COLO668 (cell line): ENCODE measurements around the gene IL10.

ENCODE experiments used
- DNase-seq: peaks from one replicate; lab custom pipeline; 2025; ENCODE audit not compliant: unreplicated experiment; lab: John Stamatoyannopoulos, UW

Gene IL10

GRCh38 chr1:206794294-206794908, 22.1 kb upstream of the IL10 start:
- DNase-seq, result no peak

DNA sequence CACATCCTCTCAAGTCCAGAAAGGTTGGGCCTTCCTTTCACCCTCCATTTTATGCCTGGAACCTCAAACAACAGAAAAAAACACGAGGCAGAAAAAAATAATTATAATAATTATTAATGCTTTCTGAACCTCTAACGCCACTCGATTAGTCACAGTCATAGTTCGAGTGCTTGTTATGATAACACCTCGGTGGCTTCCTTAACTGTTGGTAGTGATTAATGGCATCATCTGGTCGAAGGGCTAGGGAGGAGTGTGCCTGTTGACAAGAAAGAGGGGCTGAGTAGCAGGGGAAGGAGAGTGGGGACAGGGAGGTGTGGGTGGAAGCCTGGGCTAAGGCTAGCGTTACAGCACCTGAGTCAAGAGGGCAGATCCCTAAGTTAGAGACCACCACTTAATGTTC, 21.3 kb upstream of the IL10 start:
- DNase-seq, result no peak

DNA sequence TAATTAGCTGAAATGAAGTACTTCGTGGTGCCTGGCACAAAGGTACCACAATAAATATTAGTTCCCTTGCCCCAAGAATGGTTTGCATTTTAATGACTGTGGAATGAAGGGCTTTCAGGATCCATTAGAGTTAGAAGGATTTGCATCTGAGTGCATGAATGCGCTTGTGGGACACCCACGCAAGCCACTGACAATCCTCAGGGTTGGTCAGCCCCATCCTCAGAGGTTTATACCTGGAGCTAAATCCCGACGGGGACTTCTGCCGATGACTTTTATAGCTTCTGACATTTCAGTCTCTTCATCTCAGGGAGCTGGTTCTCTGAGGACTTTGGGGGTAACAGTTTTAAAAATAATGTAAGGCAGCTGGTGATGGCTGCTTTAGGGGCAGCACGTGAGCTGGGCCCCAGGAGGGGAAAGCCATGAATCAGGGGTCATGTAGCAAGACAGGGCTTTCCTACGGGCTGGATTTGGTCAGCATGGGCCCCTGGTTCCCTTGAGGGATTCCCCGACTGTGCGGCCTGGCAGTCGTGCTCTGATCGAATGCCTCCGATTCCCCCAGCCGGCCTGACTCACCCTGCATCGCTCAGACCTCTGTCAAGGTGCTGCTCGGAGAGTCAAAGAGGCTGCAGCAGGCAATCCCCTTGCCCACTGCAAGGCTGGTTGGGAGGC, 20.8 kb upstream of the IL10 start:
- DNase-seq, result no peak

DNA sequence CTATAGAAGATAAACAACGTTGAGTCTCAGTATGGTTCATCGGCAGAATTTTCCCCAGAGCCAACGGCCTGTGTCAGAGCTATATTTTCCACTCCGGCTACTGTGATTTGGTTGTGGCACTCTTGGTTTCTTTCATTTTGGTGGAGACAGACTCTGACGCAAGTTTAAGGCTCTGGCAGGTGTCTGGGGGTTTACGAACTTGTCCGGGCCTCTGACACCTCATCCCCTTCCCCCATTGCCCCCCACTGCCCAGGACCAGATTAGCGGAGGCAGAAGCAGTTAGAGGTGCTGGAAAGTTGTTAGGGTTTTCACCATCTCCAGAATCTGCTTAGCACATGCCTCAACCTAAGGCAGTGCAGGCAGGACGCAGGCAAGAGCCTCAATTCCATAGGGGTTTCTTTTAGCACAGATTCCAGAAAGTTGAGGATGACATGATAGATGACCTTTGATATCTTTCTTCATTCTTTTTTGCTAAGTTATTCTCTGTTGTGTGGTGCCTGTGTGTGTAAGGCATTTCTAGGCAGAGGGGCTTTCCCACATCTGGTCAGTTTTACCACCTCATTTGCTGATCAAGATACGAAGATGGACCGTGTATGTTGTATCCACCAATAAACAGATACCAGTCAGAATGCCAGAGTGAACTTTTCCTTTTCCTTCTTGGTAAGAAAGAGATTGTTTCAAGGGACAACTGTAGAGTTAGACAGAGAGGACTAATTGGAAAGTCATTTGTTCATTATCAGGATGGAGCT, 18.4 kb upstream of the IL10 start:
- DNase-seq, result no peak

DNA sequence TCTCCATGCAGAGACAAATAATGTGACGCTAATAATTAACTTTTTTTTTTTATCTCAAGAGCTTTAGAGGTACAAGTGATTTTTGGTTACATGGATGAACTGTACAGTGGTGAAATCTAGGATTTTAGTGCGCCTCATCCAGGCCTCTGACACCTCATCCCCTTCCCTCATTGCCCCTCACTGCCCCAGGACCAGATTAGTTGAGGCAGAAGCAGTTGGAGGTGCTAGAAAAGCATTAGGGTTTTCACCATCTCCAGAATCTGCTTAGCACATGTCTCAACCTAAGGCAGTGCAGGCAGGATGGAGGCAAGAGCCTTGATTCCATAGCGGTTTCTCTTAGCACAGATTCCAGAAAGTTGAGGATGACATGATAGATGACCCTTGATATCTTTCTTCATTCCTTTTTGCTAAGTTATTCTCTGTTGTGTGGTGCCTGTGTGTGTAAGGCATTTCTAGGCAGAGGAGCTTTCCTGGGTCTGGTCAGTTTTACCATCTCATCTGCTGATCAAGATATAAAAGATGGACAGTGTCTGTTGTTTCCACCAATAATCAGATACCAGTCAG, 16.3 kb upstream of the IL10 start:
- no peak for DNase-seq

DNA sequence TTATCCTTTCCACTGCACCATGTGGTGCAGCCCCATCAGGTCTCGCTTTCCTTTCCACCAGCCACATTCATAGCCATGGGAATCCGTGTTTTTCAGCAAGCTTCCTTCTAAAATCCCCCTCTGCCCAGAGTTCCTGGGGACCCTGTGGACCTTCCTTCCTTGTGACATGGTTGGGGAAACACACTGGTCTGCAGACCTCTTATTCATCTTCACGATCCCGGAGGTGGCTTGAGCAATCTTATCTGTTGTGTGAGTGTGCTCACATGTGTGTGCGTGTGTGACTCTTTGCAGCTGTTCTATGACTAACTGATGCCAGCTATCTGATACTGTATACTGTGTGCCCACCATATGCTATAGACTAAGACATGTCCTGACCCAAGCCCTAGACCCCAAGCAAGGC, 15.6 kb upstream of the IL10 start:
- no peak for DNase-seq

GRCh38 chr1:206786212-206786886, 14.1 kb upstream of the IL10 start:
- no peak for DNase-seq

DNA sequence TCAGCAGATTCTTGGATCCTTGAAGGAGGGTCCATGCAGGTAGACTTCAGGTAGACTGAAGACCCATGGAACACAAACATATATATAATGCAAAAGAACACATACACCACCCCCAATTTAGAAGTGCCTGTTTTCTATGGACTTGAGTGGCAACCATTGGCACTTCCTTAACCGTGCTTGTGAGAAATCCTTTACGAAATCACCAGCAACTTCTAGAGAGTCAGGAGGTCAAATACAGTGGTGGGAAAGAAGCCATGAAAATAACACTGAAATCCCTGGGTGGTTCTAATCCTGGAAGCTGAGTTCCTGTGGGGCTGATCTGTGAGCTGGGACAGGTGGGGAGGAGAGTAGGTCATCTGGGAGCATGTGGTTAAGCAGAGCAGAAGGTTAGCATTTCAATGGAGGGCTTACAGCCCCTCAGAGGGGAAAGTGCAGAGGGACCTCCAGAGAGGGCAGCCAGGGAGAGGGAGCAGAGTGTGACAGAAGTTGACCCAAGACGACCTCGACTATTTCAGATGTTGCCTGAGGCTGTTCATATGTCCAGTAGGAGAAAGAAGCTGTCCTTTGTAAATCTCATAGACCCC, 13.0 kb upstream of the IL10 start:
- no peak for DNase-seq

DNA sequence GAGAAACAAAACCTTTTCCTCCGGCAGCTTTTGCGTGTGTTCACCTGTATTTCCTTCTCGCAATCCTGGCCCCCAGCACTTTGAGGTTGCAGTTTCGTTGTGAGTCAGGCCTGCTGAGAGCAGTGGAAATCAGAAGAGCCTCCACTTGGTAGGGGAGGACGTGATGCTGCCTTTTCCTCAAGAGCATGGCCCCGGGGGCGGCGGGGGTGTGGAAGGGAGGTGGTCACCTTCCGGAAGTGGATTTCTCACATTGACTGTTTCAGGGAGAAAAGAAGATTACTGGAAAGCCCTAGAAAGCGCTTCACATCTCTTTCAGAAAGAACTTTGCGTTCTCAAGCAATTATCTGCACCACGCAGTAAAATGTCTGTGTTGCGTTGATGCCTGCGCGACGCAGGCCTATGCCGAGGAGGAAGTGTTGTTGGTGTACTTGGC, 12.2 kb upstream of the IL10 start:
- DNase-seq, result no peak

DNA sequence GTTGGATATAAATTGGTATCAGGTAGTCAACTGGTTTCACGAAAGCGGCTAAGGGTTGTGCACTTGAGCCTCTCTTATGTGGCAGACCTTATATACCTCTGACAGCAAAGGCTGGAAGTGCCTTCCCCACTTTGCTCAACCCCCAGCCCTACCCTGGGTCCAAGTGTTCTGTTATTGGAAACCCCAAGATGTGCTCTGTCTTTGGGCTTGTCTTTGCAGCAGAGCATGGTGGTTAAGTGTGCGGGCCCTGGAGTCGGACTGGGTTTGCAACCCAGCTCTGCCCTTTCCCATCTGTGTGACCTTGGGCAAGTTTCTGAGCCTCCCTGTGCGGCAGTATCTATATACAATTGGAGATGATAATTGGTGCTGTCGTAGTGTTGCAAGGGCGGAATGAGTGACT, 11.2 kb upstream of the IL10 start:
- DNase-seq, result no peak

DNA sequence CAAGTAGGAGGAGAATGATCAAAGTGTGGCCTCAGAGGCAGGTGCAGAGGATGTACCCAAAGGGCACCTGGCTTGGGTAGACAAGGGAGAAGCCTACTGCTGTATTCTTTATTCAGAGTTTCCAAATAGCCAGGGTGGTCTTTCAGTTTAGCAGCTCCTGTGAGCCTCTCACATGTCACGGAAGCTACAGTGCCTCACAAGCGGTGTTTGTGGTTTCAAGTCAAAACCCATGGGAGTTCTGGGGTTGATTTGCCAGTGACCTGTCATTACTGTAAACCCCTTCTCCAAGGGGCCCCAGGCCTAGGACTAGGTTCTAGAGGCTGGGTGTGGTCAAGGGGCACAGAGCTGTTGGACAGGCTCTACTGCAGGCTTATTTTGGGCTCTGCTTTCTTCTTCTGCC, 10.2 kb upstream of the IL10 start:
- no peak for DNase-seq

DNA sequence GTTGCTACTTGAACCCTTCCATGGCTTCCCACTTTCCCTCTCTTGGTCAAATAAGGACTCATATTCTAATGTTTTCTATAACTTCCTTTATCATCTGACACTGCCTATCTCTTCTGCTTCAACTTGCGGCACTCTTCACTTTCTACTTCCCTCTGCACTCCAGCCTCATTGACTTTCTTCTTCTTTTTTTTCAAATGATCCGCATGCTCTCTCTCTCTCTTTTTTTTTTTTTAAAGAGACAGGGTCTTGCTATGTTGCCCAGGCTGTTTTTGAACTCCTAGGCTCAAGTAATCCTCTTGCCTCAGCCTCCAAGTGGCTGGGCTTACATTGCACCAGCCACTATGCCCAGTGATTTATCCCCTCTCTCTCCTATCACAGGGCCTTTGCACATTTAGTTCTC, 7.3 kb upstream of the IL10 start:
- no peak for DNase-seq

DNA sequence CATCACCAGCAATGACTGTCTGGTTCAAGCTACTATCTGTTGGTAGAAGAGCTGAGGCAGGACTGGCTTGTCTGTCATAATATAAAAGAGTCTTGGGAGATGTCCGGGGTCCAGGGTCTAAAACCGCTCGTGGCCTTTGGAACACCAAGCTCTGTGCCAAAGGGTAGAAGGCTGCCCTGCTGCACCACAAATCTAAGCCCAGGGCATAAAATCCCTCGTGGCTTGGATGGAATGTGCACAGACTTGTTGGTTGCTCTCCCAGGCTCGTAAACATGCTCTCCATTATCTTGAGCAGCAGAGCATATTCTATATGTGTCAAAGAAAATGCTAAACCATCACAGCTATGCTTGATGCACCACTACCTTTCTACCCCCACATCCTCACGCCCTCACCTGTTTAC, 6.6 kb upstream of the IL10 start:
- peak; percentile 19 for DNase-seq

GRCh38 chr1:206778031-206778430, 5.7 kb upstream of the IL10 start:
- no peak for DNase-seq

DNA sequence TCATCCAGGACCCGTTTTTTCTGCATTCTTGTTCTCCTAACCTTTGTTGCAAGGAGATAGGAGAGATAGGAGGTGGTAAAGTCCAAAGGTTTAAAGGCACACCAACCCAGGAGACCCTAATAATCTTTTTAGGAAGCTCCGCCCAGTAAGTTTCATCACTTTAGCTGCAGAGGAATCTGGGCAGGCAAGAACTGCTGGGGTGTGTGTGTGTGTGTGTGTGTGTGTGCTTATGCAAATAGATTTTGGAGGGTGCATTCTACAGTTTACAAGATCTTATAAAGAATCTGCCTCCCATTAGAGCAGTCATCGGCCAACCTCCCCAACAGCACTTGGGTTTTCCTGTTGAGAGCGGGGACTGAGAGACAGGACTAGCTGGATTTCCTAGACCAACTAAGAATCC, 3.9 kb upstream of the IL10 start:
- DNase-seq, result no peak

DNA sequence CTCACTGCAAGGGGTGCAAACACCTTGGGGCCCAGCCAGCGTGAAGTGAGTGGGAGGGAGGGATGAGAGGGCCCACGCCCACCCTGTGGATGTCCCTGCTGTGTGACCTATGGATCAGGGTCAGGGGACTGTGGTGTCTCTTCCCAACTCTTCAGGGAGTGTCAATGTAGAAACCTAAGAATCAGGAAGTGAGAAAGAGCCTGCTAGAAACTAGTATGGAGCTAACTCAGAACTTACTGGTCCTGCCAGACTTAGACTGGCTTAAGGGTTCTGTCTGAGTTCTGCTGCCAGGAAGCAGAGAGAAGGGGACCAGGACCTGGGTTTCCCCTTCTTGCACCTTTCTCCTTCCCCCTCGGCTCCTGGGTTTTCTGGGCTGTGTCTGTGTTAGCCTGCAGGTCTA, 1.8 kb upstream of the IL10 start:
- DNase-seq, result no peak

DNA sequence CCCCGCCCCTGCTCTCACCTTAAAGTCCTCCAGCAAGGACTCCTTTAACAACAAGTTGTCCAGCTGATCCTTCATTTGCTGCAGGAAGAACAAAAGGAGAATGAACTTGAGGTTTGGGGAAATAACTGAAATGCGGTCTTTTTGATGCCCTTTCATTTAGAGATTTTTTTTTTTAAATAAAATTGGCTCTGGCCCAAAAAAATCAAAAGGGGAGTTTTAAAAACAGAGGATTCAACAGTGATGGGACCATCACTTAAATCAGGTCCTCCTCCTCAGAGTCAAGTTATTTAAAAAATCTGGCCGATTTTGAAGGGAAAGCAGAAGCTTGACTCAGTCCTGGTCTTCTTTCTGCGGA, 979 bp downstream of the IL10 start:
- DNase-seq, result no peak

DNA sequence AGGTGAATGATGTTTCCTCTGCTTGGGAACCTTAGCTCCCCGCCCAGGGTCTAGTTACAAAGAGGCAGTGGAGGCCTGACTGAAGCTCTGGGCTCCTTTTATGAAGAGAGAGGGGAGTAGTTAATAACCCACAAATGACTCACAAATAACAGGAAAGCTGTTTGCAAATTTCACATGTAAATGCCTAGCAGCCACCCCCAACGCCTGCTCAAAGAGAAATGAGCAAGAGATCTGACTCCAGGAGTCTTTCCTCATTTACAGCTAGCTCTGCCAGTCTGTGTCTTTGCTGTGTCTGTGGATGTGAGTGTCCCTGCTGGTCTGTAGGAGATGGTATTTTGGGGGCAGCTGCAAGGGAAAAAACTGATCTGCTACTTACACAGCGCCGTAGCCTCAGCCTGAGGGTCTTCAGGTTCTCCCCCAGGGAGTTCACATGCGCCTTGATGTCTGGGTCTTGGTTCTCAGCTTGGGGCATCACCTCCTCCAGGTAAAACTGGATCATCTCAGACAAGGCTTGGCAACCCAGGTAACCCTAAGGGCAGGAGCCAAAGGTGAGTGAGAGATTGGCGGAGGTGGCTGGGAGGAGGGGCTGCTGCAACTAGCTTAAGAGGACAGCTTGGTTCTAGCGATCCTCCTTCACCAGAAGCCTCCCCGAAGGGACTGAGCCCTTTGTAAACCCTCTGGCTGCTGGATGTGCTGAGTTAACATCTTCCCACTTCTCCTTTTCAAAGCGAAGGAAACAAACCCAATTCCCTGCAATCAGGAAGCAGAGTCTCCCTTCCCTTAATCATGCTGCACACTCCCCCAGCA, 1.6 kb downstream of the IL10 start, which contains the start of gene IL19:
Gene IL19, plus strand, starts transcription at position 243 of the 807 bp plus-strand sequence. CDS start 65,890 bp downstream, outside the sequence.
- no peak for DNase-seq

- no peak for DNase-seq
These were observed 3.0 kb downstream of the IL10 start for GRCh38 chr1:206769304-206769731.
